Effector CD4-positive, alpha-beta T cell (primary cell): ENCODE data around the gene LITAFD.

Experiments used
- DNase-seq: peaks from one replicate; pipeline ENCODE4 v3.0.0-alpha.2; 2020

LITAFD gene

DNA sequence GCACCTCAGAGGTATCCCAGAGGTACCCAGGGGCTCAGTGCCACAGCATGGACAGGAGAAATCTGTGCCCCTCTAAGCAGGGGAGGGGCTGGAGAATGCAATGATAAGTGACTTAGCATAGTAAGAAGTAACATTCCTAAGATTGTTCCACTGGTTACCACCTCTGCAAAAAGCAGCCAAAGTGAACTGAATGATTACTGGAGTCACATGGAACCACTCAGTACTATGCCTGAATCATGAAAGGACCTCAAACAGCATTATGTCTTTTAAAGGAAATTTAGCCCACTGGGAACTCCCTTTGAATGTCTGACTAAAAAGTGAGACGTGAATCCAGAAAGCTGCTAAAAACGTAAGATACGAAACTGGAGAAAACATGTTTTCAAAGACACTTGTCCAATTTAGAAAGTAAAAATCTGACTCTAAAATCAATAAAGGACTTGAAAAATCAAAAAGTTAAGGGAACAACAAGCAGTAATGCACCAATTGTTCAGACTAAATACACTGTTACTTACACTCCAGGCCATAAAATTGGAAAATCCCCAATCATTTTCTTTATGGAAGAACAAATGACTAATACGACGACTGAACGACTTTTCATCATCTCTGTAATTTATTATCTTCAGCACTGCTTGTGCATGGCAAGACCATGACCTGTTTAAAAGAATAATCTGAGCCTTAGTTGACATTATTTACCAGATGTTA is 38.6 kb downstream of the LITAFD start:
- no peak for DNase-seq

DNA sequence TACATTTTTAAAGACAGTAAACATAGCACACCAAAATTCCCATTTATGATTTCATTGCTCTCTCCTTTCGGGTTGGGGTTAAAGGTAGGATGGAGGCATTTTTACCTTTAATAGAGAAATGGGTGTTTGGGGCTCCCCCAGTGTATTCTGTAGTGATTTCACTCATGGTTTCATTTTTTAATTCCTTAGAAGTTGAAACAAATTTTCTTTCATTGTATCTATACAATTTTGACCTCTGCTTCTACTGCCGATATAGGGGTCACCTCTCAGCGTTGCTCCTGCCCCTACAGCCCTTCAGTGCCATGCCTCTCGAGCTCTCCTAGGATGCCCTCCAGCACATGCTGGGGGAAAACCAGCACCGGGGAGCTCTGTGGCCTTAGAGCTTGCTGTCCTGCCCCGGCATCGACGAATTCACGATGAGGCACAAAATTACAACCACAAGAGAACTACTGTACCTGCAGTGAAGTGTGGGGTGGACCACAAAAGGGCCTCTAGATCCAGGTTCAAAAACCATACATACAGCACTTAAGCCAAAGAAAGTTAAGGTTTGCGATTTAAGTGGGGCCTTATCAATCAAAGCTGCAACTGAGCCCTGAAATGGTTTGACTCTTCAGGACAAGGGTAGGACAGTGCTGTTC is 39.3 kb downstream of the LITAFD start:
- DNase-seq: no peak

GRCh38 chr16:8923199-8923598 is 41.0 kb downstream of the LITAFD start:
- no peak for DNase-seq

- DNase-seq: no peak
Observed at GRCh38 chr16:8924214-8924613, 42.1 kb downstream of the LITAFD start.

DNA sequence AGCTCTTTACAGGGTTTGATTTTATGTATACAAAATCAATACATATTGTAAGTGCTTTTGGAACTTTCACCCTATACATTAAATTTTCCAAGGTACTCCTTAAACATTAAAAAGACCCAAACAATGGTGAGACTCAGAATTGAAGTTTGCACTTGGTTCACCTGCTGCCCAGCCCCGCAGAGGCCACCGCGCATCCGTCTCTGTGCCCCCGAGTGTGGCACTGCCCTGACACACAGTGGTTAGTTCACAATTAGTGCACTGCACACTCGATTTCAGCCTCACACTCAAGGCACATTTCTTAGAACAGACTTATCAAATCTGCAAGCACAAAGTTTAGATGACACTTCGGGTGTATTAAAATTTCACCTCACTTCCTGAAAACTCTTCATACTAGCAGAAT is 43.3 kb downstream of the LITAFD start:
- DNase-seq: no peak

- no peak for DNase-seq
Observed at GRCh38 chr16:8926827-8927226, 44.7 kb downstream of the LITAFD start.

DNA sequence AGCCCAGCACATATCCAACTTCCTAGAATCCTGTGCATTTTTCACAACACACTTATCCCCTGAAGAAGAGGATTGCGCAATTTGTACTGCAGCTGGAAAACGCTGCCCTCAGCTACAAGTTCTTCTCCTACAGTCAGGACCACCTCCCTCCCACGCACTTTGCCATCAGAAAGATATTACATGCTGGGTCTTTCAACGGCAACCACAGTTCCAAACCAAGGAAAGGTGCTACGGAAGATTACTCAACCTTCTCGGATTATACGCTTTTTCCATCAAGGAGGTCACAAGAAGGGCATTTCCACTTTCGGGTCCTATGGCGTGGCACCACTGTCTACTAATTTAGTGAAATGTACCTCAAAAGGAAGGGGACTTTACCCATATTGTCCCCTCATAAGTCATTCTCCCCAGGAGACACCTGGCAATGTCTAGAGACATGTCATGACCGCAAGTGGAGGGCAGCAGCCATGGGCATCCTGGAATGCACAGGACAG is 46.4 kb downstream of the LITAFD start:
- no peak for DNase-seq

DNA sequence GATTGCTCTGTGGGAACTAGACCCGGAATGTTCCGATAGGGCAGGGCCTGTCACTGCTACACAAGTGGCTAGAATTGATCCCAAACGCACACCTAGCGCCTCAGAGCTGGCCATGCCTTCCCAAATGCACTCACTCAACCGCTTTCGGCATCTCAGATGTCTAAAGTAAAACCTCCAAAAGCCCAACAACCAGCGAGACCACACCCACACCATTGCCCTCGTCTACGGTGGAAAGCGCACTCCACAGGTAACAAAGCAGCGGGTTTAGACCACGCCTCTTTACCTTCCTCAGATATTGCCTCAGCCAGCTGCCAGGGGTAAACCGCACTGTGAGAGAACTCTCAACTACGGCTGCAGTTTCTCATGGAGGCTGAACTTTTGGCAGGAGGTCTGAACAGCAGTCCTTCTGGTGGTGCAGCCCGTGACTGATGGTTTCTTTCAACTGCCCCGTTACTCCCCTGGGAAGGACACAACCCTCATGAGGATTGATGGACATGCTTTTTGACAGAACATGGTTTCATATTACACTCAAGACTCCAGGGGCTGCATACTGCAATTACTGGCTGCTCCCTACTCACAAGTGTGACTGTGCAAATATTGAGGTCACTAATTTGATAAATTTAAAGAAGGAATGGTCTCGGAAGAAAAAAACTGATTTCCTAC is 47.1 kb downstream of the LITAFD start:
- no peak for DNase-seq

DNA sequence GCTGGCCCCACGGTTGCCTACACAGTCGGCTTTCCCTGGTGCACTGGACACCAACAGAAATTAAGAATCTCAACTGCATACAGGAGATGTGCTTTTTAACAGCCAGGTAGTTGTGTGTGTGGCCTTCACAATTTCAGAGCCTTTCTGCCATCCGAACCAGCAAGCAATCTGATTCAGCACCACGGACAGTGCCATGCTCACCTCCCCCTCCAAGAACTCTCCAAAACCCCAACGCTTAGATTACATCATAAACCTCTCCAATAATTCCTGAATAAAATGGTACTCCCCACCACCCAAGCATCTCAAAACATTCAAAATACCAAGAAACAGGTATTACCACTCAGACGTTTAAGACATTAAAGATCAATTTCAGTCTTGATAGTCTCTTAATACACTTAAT is 49.7 kb downstream of the LITAFD start:
- peak; percentile 50 for DNase-seq

- DNase-seq: no peak
Observed at GRCh38 chr16:8934601-8935000, 52.5 kb downstream of the LITAFD start.
